Rectal smooth muscle tissue (tissue), 1 donor: Measurements from ENCODE around the gene RSPO1.
A peak's percentile ranks its signal among the peaks of the same experiment; 100 is the strongest.
"Not testable (repeated sequence)": the region's sequence is repeated elsewhere in the genome, so short reads cannot be mapped to it uniquely, and the experiment has no call there.

Experiments used
- H3K27ac ChIP-seq: one replicate; pipeline ENCODE4 v1.7.0; 2013; ENCODE audit warnings: low read depth, low read length, inconsistent platforms
- H3K27me3 ChIP-seq: one replicate; pipeline ENCODE4 v1.7.0; 2013; ENCODE audit warnings: low read length; ENCODE audit not compliant: control insufficient read depth, insufficient read depth
- H3K36me3 ChIP-seq: one replicate; pipeline ENCODE4 v1.7.0; 2013; ENCODE audit warnings: low read length; ENCODE audit not compliant: control insufficient read depth, insufficient read depth
- H3K4me1 ChIP-seq: one replicate; pipeline ENCODE4 v1.7.0; 2013; ENCODE audit warnings: low read length; ENCODE audit not compliant: control insufficient read depth, insufficient read depth
- H3K4me3 ChIP-seq: one replicate; pipeline ENCODE4 v1.7.0; 2013; ENCODE audit warnings: low read length
- H3K9ac ChIP-seq: one replicate; pipeline ENCODE4 v1.7.0; 2013; ENCODE audit warnings: low read length

The RSPO1 gene

GRCh38 chr1:37605806-37606474 lies 28.8 kb downstream of the RSPO1 start:
- Histone ChIP-seq H3K9ac (no peak overlapping the region), H3K27me3 (no peaks in the 10 kb centered on the region), H3K4me3 (no peak overlapping the region), H3K27ac (peak overlapping the region; percentile 41), H3K4me1 (peaks cover 13% of the 10 kb centered on the region), H3K36me3 (no peaks in the 10 kb centered on the region)

GRCh38 chr1:37605061-37605650 lies 29.5 kb downstream of the RSPO1 start:
- Histone ChIP-seq H3K36me3 (no peaks in the 10 kb centered on the region), H3K4me1 (peaks cover 13% of the 10 kb centered on the region), H3K9ac (no peak overlapping the region), H3K27ac (no peak overlapping the region), H3K4me3 (no peak overlapping the region), H3K27me3 (no peaks in the 10 kb centered on the region)

GRCh38 chr1:37602750-37603694 lies 31.7 kb downstream of the RSPO1 start:
- Histone ChIP-seq H3K4me1 (peaks cover 9% of the 10 kb centered on the region), H3K9ac (no peak overlapping the region), H3K36me3 (no peaks in the 10 kb centered on the region), H3K27me3 (no peaks in the 10 kb centered on the region), H3K4me3 (no peak overlapping the region), H3K27ac (no peak overlapping the region)

- Histone ChIP-seq H3K4me1 (peaks cover 9% of the 10 kb centered on the region), H3K4me3 (no peak overlapping the region), H3K27me3 (no peaks in the 10 kb centered on the region), H3K36me3 (no peaks in the 10 kb centered on the region), H3K9ac (no peak overlapping the region), H3K27ac (no peak overlapping the region)
Measured at GRCh38 chr1:37601441-37601840, 33.3 kb downstream of the RSPO1 start.

- H3K27ac ChIP-seq, result no peak overlapping the region
- H3K27me3 ChIP-seq, result no peaks in the 10 kb centered on the region
- H3K36me3 ChIP-seq, result no peaks in the 10 kb centered on the region
- H3K4me3 ChIP-seq, result no peak overlapping the region
- H3K9ac ChIP-seq, result no peak overlapping the region
- H3K4me1 ChIP-seq, result peaks cover 7% of the 10 kb centered on the region
Measured at GRCh38 chr1:37599940-37600339, 34.8 kb downstream of the RSPO1 start.

GRCh38 chr1:37596182-37596667 lies 38.5 kb downstream of the RSPO1 start:
- Histone ChIP-seq H3K9ac (no peak overlapping the region), H3K36me3 (peaks cover 6% of the 10 kb centered on the region), H3K27me3 (no peaks in the 10 kb centered on the region), H3K4me1 (peaks cover 11% of the 10 kb centered on the region), H3K4me3 (peak overlapping the region; percentile 86), H3K27ac (peak overlapping the region; percentile 91)

GRCh38 chr1:37595440-37596181 lies 39.1 kb downstream of the RSPO1 start, which contains the start of gene GNL2:
GNL2 (minus strand) TSS chr1:37595937; CDS start chr1:37595822, 115 bp downstream.
- Histone ChIP-seq H3K4me1 (peaks cover 11% of the 10 kb centered on the region), H3K9ac (peak within 1 kb of the TSS; percentile 70), H3K27me3 (no peaks in the 10 kb centered on the region), H3K4me3 (peak within 1 kb of the TSS; percentile 86), H3K27ac (peak within 1 kb of the TSS; percentile 91), H3K36me3 (peaks cover 9% of the 10 kb centered on the region)

GRCh38 chr1:37593726-37594125 lies 41.0 kb downstream of the RSPO1 start:
- H3K36me3 ChIP-seq, result peaks cover 9% of the 10 kb centered on the region
- H3K9ac ChIP-seq, result no peak overlapping the region
- no peak overlapping the region for H3K4me3 ChIP-seq
- H3K27ac ChIP-seq, result no peak overlapping the region
- H3K4me1 ChIP-seq, result peaks cover 11% of the 10 kb centered on the region
- H3K27me3 ChIP-seq, result no peaks in the 10 kb centered on the region

DNA sequence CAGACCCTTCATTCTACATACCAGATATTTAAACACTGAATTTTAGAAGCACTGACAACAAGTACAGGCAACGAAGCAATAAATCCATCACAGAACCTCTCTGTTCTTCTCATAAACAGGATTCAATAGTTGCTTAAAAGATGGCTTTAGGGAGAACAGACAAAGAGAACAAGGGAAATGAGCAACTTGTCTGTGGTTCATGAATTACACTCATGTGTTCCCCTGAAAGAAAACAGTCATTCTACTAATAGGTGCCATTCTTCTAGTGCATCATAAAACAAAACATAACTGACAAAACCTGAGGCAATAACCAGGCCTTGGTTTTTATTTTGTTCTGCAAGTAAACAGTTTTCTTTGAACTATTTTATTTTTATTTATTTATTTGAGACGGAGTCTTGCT lies 45.8 kb downstream of the RSPO1 start:
- H3K4me3 ChIP-seq, result no peak overlapping the region
- peaks cover 22% of the 10 kb centered on the region for H3K36me3 ChIP-seq

GRCh38 chr1:37584544-37584943 lies 50.1 kb downstream of the RSPO1 start:
- H3K4me3 ChIP-seq, H3K9ac ChIP-seq, H3K4me1 ChIP-seq, H3K27ac ChIP-seq, H3K27me3 ChIP-seq: not testable (repeated sequence)
- H3K36me3 ChIP-seq, result peaks cover 32% of the 10 kb centered on the region

More for the DNA sequence above, 45.8 kb downstream of the RSPO1 start:
- no peak overlapping the region for H3K9ac ChIP-seq
- no peaks in the 10 kb centered on the region for H3K4me1 ChIP-seq
- no peaks in the 10 kb centered on the region for H3K27me3 ChIP-seq
- H3K27ac ChIP-seq, result no peak overlapping the region

- Histone ChIP-seq H3K36me3 (peaks cover 39% of the 10 kb centered on the region), H3K4me3 (no peak overlapping the region), H3K4me1 (peaks cover 17% of the 10 kb centered on the region), H3K9ac (no peak overlapping the region), H3K27me3 (no peaks in the 10 kb centered on the region), H3K27ac (peak overlapping the region; percentile 44)
Measured at GRCh38 chr1:37575692-37576091, 59.0 kb downstream of the RSPO1 start.
